ENCODE data around the gene CENPQ.

Gene CENPQ

GRCh38 chr6:49506569-49507111 lies 43.5 kb downstream of the CENPQ start:
- DNase-seq: no peak

GRCh38 chr6:49509342-49509741 lies 46.2 kb downstream of the CENPQ start:
- DNase-seq: no peak

- DNase-seq: no peak
Observed at GRCh38 chr6:49513153-49513989, 50.2 kb downstream of the CENPQ start.

GRCh38 chr6:49514571-49515484 lies 51.7 kb downstream of the CENPQ start:
- DNase-seq: no peak

GRCh38 chr6:49515485-49516146 lies 52.4 kb downstream of the CENPQ start:
- DNase-seq: no peak

- DNase-seq: no peak
Observed at GRCh38 chr6:49516147-49516505, 53.0 kb downstream of the CENPQ start.

- no peak for DNase-seq
Observed at GRCh38 chr6:49517919-49518318, 54.7 kb downstream of the CENPQ start.

GRCh38 chr6:49519660-49520059 lies 56.5 kb downstream of the CENPQ start:
- DNase-seq: no peak

- no peak for DNase-seq
Observed at GRCh38 chr6:49522710-49523593, 59.8 kb downstream of the CENPQ start.

GRCh38 chr6:49523901-49524300 lies 60.7 kb downstream of the CENPQ start:
- no peak for DNase-seq

GRCh38 chr6:49524541-49524940 lies 61.4 kb downstream of the CENPQ start:
- no peak for DNase-seq

- no peak for DNase-seq
Observed at GRCh38 chr6:49526598-49526997, 63.4 kb downstream of the CENPQ start.

GRCh38 chr6:49527320-49527719 lies 64.2 kb downstream of the CENPQ start:
- DNase-seq: no peak

- no peak for DNase-seq
Observed at GRCh38 chr6:49528571-49528970, 65.4 kb downstream of the CENPQ start.

- no peak for DNase-seq
Observed at GRCh38 chr6:49530141-49530776, 67.1 kb downstream of the CENPQ start.

- peak in 1 of 2 donors; percentile 45 for DNase-seq
Observed at GRCh38 chr6:49531774-49532569, 68.8 kb downstream of the CENPQ start.

- DNase-seq: no peak
Observed at GRCh38 chr6:49535795-49536194, 72.6 kb downstream of the CENPQ start.

- DNase-seq: no peak
Observed at GRCh38 chr6:49539102-49539501, 75.9 kb downstream of the CENPQ start.

GRCh38 chr6:49540614-49541013 lies 77.4 kb downstream of the CENPQ start:
- DNase-seq: no peak

GRCh38 chr6:49541210-49541724 lies 78.1 kb downstream of the CENPQ start:
- DNase-seq: no peak

Data from CD4-positive, alpha-beta T cell treated with Interleukin-4 for 1 hour (primary cell).